Fibroblast of skin of back (primary cell): ENCODE results near the gene M1AP.

Source experiments
- DNase-seq: peaks from one replicate; pipeline ENCODE4 v3.0.0-alpha.2; 2013

The M1AP gene

GRCh38 chr2:74522516-74522915 lies 125.6 kb downstream of the M1AP start:
- no peak for DNase-seq

GRCh38 chr2:74516650-74517049 lies 131.5 kb downstream of the M1AP start:
- no peak for DNase-seq

GRCh38 chr2:74515981-74516633 lies 132.0 kb downstream of the M1AP start:
- DNase-seq, result peak; percentile 51

- no peak for DNase-seq
Observed at GRCh38 chr2:74515271-74515980, 132.7 kb downstream of the M1AP start.

GRCh38 chr2:74514368-74515270 lies 133.5 kb downstream of the M1AP start, which contains the start of gene TLX2:
Gene TLX2, plus strand, starts transcription at chr2:74514450. Its CDS starts 357 bp downstream, at chr2:74514807.
- no peak for DNase-seq

- DNase-seq, result no peak
Observed at GRCh38 chr2:74513605-74514367, 134.3 kb downstream of the M1AP start.

- DNase-seq, result no peak
Observed at GRCh38 chr2:74512744-74513604, 135.2 kb downstream of the M1AP start.

DNA sequence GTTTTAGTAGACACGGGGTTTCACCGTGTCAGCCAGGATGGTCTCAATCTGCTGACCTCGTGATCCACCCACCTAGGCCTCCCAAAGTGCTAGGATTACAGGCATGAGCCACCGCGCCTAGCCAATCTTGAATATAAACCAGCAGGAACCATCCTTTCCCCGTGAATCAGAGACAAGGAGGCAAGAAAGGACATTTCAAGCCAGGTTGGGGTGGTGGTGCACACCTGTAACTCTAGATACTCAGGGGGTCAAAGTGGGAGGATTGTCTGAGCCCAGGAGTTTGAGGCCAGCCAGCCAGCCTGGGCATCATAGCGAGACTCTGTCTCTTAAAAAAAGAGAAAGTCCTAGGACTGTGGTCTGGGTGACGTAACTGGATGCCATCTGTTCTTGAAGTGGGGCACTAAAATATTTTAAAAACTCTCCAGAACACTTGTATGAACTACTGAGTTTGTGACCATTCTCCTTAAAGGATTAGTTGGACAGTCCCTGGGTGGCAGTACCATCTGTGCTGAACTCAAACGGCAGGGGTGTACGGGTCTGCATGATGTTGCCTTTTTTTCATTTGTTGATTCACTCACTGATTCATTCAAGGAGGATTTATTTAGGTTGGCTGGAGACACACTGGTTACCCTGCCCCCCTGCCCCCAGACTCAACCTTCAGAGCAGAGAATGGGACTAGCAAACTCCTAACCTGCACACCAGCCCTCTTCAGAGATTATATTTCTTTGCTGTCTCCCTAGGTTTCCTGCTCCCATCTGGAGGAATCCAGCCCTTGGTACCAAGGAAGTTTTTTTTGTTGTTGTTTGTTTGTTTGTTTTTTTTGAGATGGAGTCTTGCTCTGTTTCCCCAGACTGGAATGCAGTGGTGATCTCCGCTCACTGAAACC lies 136.8 kb downstream of the M1AP start:
- peak; percentile 49 for DNase-seq

- DNase-seq, result no peak
Observed at GRCh38 chr2:74510272-74510671, 137.9 kb downstream of the M1AP start.

DNA sequence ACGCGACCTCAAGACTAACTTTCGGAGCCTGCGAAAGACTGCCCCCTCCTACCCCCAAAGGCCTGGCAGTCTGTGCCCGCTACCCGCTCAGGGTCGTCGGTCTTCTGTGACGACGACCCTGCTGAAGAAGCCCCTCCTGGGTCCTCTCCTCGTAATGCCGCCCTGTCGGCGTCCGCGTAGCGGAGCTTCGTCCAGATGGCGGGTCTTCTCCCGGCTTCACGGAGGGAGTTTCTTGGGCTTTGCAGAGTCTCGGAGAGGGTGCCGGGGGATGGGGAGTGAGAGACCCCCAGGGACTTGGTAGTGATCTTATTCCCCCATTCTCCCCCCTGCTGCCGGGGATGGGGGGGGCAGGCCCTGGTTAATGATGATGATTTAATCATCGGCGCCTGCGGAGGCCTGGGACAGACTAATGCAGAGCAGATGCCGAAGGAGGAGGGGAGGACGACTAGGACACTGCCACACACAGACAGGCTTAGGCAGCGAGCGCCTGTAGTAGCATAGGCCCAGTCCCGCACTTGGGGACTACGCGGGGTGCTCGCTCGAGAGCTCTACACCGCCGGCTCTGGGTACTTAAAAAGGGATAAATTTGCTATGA lies 140.1 kb downstream of the M1AP start:
- DNase-seq, result peak; percentile 81
